Measurements from ENCODE around the gene BMPER.

The BMPER gene

DNA sequence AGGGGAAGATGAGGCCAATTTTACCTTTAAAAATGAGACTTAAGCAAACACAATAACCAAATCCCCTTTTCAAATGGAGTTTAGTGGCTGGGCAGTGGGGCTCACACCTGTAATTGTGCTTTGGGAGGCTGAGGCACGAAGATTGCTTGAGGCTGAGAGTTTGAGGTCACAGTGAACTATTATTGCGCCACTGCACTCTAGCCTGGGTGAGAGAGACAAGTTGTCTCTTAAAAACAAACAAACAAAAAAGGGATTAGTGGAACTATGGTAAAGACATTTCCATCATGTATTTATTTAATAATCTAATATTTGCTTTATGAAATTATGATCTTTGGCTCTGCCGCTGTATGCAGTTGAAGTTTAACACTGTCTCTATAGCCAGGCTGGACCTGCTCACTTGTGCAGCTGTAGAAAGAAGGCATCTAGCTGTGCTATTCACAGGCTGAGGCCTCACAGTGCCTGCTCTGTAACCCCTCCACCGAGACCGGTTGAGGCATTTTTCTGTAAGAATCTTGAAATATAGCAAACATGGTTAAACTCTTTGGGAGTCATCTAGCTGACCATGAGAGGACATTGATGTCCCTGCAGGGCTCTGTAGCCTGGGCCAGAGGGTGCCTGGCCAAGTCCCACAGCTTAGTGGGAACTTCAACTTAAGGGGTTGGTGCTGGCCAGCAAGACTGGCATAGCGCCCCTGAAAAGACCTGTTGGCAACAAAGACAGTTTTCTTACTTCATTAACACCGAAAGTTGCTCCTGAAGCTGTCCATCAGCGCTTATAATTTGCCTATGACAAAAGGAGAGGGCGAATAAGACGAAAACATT, 131.8 kb downstream of the BMPER start:
- H3K4me3 Mint-ChIP-seq, result no peak overlapping the region
- H3K36me3 Mint-ChIP-seq, result no peaks in the 10 kb centered on the region
- H3K27me3 Mint-ChIP-seq, result peaks cover 4% of the 10 kb centered on the region
- no peaks in the 10 kb centered on the region for H3K4me1 Mint-ChIP-seq (ENCODE audit: low read depth)
- H3K9me3 Mint-ChIP-seq (ENCODE audit: low read depth), result peaks cover 5% of the 10 kb centered on the region
- H3K27ac Mint-ChIP-seq, result no peak overlapping the region

DNA sequence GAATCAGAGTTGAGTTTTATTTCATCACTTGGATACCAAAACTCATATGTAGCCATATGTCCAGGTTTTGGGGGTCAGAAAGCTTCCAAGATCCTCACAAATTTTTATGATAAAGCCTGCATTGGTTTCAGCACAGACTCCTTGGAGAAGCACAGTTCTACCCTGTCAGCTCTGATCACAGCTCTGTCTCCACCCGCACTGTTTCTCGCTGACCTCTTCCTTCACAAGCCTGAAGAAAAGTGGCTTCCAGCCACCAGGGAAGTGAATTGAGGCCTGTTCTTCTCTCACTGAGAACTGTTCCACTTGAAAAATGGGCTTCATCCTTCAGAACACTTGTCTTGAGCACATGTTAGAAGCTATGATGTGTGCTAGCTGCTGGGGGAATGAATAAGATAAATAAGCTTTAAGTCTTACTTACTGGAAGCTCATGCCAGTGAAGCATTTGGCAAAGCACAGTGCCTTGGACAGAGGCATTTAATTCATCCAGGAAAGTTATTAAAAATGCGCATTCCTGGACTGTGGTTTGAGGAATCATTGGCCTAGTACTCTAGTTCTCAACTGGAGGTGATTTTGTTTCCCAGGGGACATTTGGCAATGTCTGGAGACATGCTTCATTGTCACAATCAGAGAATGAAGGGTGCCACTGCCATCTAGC, 133.6 kb downstream of the BMPER start:
- H3K4me3 Mint-ChIP-seq, result no peak overlapping the region
- no peaks in the 10 kb centered on the region for H3K9me3 Mint-ChIP-seq (ENCODE audit: low read depth)
- no peaks in the 10 kb centered on the region for H3K36me3 Mint-ChIP-seq
- H3K4me1 Mint-ChIP-seq (ENCODE audit: low read depth), result no peaks in the 10 kb centered on the region
- peaks cover 2% of the 10 kb centered on the region for H3K27me3 Mint-ChIP-seq
- H3K27ac Mint-ChIP-seq, result no peak overlapping the region

DNA sequence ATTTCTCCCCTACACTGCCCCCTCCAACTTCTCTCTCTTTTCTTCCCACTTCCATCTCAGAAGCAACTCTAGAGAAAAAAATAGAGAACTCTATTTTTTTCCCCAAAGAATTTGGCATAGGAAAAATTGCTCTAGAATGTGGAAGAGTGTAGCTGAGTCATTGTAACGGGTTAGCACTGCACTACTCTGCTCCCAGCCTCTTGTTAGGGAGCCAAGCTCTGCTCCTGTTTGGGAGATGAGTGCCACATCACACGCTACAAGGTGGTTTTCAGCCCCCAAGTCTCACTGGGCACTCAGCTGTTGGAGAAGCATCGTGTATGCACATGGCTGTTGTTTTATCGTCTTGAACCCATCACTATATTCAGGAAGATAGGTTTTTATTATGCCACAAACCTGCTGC, 136.4 kb downstream of the BMPER start:
- no peaks in the 10 kb centered on the region for H3K9me3 Mint-ChIP-seq (ENCODE audit: low read depth)
- no peak overlapping the region for H3K4me3 Mint-ChIP-seq
- H3K36me3 Mint-ChIP-seq, result no peaks in the 10 kb centered on the region
- peaks cover under 1% of the 10 kb centered on the region for H3K27me3 Mint-ChIP-seq
- H3K27ac Mint-ChIP-seq, result no peak overlapping the region
- H3K4me1 Mint-ChIP-seq (ENCODE audit: low read depth), result no peaks in the 10 kb centered on the region

DNA sequence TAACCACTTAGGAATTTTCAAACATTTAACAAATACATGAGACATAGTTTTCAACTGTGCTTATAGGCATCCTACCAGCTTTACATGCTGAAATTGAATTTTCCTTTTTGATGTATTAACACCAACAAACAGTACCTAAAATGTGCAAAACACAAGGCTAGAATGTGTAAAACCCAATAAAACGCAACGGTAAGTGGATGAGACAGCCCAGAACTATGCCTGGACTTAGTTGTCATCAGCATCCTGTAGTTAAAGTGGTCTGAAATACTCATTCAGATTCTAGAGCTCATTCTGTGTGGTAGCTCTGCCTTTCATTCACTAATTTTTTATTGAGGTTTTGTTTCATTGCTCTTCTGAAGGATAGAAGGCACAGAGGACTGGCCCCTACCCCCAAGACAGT, 137.1 kb downstream of the BMPER start:
- no peak overlapping the region for H3K27ac Mint-ChIP-seq
- no peaks in the 10 kb centered on the region for H3K27me3 Mint-ChIP-seq
- H3K4me3 Mint-ChIP-seq, result no peak overlapping the region
- no peaks in the 10 kb centered on the region for H3K9me3 Mint-ChIP-seq (ENCODE audit: low read depth)
- no peaks in the 10 kb centered on the region for H3K4me1 Mint-ChIP-seq (ENCODE audit: low read depth)
- no peaks in the 10 kb centered on the region for H3K36me3 Mint-ChIP-seq

DNA sequence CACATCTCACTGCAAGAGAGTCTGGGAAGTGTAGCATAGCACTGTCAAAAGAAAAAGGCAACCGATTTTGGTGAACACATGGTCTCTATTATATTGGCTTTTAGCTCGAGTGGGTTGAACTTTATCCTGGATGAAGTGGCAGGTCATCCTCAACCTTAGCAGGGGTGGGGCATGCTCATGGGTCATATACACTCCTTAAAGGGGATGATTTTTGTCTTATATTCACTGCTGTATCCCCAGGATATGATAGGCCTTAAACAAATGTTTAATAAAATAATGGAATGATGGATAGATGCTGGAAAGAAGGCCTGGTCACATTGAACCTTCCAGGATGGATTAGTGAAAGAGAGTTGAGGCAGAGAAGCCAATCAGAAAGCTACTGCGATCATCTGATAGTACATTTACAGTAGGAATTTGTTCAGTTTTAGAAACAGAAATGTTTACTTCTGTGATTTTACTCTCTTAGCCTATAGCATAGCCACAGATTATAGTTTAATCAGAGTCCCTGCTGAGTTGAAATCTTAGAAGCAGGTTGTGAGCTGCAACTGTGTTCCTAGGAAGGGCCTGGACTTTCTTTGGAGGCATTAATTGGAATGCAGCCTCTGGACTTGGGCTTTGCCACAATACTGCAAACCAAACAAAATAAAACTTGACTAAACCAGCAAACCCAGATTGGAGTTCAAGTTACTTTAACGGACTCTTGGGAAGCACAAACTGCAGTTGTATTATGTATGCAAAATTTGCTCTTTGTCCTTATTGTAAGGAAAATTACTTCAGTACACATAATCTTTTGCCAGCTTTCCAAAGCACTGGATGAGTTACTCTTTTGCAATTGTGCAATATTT, 138.3 kb downstream of the BMPER start:
- Mint-ChIP-seq H3K36me3 (no peaks in the 10 kb centered on the region), H3K9me3 (ENCODE audit: low read depth) (no peaks in the 10 kb centered on the region), H3K27ac (no peak overlapping the region), H3K4me1 (ENCODE audit: low read depth) (no peaks in the 10 kb centered on the region), H3K4me3 (no peak overlapping the region), H3K27me3 (no peaks in the 10 kb centered on the region)

DNA sequence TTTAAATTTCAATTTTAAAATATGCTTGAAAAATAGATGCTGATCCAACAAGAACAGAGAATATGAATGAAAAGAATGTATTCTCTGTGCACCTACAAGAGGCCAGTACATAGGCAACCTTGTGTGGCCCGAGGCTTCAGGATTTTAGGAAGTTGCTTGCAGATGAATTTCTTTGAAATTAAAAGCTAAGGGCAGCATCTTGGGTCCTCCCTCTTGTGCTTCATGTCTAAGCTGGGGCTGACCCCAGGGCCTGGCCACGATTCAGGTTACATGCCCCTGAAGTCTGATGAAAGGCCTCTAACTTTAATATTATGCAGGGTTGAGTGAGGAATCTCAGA, 138.9 kb downstream of the BMPER start:
- Mint-ChIP-seq H3K4me3 (no peak overlapping the region), H3K36me3 (no peaks in the 10 kb centered on the region), H3K4me1 (ENCODE audit: low read depth) (no peaks in the 10 kb centered on the region), H3K27ac (no peak overlapping the region), H3K27me3 (no peaks in the 10 kb centered on the region), H3K9me3 (ENCODE audit: low read depth) (no peaks in the 10 kb centered on the region)

DNA sequence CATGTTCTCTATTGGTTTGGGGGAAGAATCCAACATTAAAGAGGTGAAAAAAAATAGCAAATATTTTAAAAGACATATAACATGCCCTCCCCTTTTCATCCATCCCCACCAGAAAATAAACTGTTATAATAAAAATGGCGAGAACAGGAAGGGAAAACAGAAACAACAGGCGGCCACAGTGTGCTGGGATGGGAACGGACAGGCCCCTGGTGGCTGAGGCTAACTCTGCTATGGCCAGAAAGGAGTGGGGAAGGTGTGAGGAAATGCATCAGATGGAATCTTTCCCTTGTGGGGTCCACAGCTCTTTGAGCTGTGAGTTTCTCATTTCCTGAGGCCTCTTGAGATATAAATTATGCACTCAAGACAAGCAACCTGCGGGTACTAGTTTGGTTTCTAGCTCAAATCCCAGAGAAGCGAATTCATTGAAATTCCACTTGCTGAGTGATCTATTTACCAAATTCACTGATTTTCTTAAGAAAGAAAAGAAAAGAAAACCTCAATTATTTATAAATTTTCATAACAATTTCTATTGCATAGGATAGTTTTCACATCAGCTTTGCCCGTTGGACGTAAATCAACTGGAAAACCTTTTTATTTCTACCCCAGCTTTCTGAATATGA, 139.5 kb downstream of the BMPER start:
- H3K9me3 Mint-ChIP-seq (ENCODE audit: low read depth), result no peaks in the 10 kb centered on the region
- no peaks in the 10 kb centered on the region for H3K27me3 Mint-ChIP-seq
- H3K4me1 Mint-ChIP-seq (ENCODE audit: low read depth), result no peaks in the 10 kb centered on the region
- no peak overlapping the region for H3K27ac Mint-ChIP-seq
- H3K36me3 Mint-ChIP-seq, result no peaks in the 10 kb centered on the region
- H3K4me3 Mint-ChIP-seq, result no peak overlapping the region

DNA sequence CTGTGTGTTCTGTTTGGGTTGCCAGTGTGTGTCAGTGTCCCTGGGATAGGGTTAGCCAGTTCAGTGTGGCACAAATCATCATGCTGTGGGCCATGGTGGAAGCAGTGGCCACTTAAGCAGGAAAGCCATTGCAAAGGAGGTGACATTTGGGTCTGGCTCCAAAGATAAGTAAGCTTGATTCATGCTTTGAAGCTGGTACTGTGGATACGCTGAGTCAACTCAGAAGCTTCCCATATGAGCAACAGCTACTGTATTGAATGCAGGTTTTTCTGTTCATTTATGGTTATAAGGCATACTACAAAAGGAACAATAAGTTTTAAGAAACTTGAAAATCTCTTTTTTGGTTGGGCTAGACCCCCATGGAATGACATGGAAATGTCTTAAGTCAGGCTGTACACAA, 143.1 kb downstream of the BMPER start:
- Mint-ChIP-seq H3K4me3 (no peak overlapping the region), H3K9me3 (ENCODE audit: low read depth) (no peaks in the 10 kb centered on the region), H3K4me1 (ENCODE audit: low read depth) (no peaks in the 10 kb centered on the region), H3K27me3 (no peaks in the 10 kb centered on the region), H3K27ac (no peak overlapping the region), H3K36me3 (no peaks in the 10 kb centered on the region)

DNA sequence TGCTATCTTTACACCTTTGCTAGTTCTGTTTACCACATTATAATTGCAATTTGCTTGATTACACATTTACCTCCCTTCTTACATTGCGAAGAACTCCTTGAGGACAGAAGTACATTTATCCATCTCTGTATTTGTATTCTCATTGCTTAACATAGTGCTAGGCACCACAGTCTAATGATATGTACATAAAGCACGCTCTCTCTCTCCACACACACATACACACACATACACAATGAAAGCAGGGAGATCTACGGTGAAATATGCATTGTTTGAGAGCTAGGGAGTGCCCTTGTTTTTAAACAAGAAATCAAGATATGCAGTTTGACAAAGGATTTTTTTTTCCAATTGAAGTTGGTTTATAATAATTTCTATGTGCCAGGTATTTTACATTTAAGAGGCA, 148.7 kb downstream of the BMPER start:
- H3K4me3 Mint-ChIP-seq, result no peak overlapping the region
- H3K27me3 Mint-ChIP-seq, result no peaks in the 10 kb centered on the region
- H3K9me3 Mint-ChIP-seq (ENCODE audit: low read depth), result no peaks in the 10 kb centered on the region
- H3K4me1 Mint-ChIP-seq (ENCODE audit: low read depth), result no peaks in the 10 kb centered on the region
- no peak overlapping the region for H3K27ac Mint-ChIP-seq
- H3K36me3 Mint-ChIP-seq, result no peaks in the 10 kb centered on the region

DNA sequence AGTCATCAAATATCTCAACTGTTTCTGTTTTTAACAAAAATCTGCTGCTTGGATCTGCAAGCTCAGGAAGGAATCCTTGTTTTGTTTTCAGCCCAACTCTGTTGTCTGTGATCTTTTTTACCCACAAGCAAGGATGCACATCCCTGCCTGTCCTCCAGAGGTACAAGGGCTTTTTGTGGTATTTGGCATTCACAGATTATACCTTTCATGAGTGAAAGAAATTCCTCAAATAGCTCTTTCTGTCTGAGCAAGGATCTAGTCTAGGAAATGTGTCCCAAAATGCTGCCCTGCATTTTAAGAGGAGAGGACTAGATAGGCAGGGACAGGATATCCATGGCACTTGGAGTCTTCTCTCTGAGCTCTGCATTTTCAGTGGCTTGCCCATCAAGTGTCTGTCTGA, 151.8 kb downstream of the BMPER start:
- Mint-ChIP-seq H3K4me1 (ENCODE audit: low read depth) (no peaks in the 10 kb centered on the region), H3K27ac (no peak overlapping the region), H3K9me3 (ENCODE audit: low read depth) (no peaks in the 10 kb centered on the region), H3K4me3 (no peak overlapping the region), H3K36me3 (no peaks in the 10 kb centered on the region), H3K27me3 (no peaks in the 10 kb centered on the region)

DNA sequence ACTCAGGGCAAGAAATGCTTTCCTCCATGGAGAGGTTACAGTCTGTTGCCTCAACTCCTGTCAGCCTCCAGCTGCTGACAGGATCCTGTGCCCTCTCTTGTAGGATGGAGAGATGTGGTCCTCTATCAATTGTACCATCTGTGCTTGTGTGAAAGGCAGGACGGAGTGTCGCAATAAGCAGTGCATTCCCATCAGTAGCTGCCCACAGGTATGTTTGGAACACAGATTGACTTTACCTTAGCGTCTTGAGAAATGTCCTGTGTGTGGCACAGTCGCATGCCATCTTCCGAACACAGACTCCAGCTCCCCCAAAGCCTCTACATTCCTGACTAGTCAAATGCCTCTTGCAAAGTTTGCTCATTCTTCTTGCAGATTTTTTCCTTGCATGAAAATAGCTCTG, 152.6 kb downstream of the BMPER start:
- Mint-ChIP-seq H3K36me3 (no peaks in the 10 kb centered on the region), H3K27ac (no peak overlapping the region), H3K27me3 (no peaks in the 10 kb centered on the region), H3K9me3 (ENCODE audit: low read depth) (no peaks in the 10 kb centered on the region), H3K4me1 (ENCODE audit: low read depth) (no peaks in the 10 kb centered on the region), H3K4me3 (no peak overlapping the region)

DNA sequence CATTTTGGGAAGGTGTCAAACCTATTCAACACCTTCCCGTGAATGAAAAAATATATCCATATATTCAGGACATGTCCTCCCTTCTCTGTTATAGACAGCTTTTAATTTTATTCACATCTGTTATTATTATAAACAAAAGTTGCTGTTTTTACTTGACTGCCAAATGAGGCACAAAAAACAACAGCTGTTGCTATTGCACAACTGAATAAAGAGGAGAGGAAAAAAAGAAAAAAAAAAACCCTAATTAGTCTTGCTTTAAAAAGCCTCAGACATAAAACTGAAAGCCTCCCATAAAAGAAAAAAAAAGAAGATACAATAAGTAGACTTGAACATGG, 153.4 kb downstream of the BMPER start:
- H3K27me3 Mint-ChIP-seq, result no peaks in the 10 kb centered on the region
- no peak overlapping the region for H3K4me3 Mint-ChIP-seq
- H3K4me1 Mint-ChIP-seq (ENCODE audit: low read depth), result no peaks in the 10 kb centered on the region
- no peak overlapping the region for H3K27ac Mint-ChIP-seq
- no peaks in the 10 kb centered on the region for H3K9me3 Mint-ChIP-seq (ENCODE audit: low read depth)
- H3K36me3 Mint-ChIP-seq, result no peaks in the 10 kb centered on the region

DNA sequence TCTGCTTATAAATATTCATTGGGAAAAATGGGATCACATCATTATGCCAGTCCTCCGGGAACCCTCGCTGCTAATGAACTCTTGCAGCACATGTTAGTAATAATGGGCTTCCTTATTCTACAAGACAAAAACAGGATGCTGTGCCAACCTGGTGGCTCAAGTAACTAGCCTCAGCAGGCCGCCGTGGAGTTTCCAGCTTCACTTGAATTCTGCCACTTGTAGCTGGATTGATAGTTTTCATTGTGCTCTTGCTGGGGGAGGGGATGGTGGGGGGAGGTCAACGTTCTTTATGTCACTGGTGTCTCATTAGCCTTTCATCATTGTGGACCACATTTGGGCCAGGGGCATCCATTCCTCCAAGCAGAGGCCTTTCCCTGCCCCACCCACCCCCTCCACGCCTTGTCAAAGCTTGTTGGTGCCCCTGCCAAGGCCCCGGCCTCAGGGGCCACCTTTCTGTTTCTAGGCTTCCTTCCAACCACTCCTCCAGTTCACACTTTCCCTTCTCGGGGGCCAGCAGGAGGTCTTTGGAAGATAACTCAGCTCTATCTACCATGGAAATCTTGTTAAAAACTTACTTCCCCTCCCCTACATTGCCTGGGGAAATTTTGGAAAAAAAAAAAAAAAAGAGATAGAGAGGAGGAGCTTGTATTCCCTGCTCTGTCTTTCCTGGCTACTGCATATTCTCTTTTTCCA, 153.9 kb downstream of the BMPER start:
- H3K27me3 Mint-ChIP-seq, result no peaks in the 10 kb centered on the region
- H3K27ac Mint-ChIP-seq, result no peak overlapping the region
- no peaks in the 10 kb centered on the region for H3K9me3 Mint-ChIP-seq (ENCODE audit: low read depth)
- no peaks in the 10 kb centered on the region for H3K36me3 Mint-ChIP-seq
- H3K4me3 Mint-ChIP-seq, result no peak overlapping the region
- H3K4me1 Mint-ChIP-seq (ENCODE audit: low read depth), result no peaks in the 10 kb centered on the region

DNA sequence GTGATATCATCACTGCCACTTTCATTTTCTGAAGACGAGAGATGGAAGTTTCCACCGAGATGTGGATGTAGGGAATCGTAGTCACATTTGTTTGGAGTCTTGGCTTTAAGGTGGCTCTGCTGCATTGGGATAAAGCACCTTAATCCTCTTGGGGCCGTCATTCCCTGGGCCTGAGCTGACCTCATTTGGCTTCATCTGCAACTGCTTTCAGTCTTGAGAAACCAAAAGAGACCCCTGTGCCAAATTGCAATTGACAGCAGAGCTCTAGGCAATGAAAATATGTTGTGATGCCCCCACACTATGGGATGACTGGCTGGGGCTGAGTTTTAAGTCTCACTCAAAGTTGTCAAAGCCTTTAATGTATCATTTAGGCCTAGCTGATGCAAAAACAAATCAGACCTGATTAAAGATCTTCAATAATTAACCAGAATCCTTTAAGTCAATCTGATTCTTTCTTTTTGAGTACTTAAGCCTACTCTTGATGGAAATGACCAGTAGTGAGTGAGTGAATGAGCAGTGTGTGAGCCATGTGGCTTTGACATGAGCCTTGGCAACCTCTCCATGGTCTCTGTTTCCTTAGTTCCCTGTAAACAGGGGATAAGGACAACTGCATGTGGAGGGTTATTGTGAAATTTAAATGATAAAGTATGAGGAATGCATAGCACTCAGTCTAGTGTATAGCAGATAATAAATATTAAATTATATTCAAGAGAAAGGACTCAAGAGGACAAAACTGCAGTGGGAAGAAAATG, 155.0 kb downstream of the BMPER start:
- H3K36me3 Mint-ChIP-seq, result no peaks in the 10 kb centered on the region
- no peaks in the 10 kb centered on the region for H3K4me1 Mint-ChIP-seq (ENCODE audit: low read depth)
- no peak overlapping the region for H3K4me3 Mint-ChIP-seq
- H3K27me3 Mint-ChIP-seq, result no peaks in the 10 kb centered on the region
- H3K9me3 Mint-ChIP-seq (ENCODE audit: low read depth), result no peaks in the 10 kb centered on the region
- H3K27ac Mint-ChIP-seq, result no peak overlapping the region
